HFF-Myc (cell line): Measurements from ENCODE around the gene FAM161B.
A peak's percentile ranks its signal among the peaks of the same experiment; 100 is the strongest.
"Not testable (repeated sequence)": the region's sequence is repeated elsewhere in the genome, so short reads cannot be mapped to it uniquely, and the experiment has no call there.

ENCODE experiments used
- DNase-seq: peaks from one replicate; pipeline ENCODE4 v3.0.0-alpha.2; 2011; ENCODE audit warnings: low read depth; ENCODE audit errors: extremely low read depth
- H3K4me3 ChIP-seq: replicated peaks from 2 replicates; pipeline ENCODE4 v1.5.1; 2011; ENCODE audit warnings: low read depth, mild to moderate bottlenecking, control low read depth, low read length
- CTCF ChIP-seq: IDR thresholded peaks from 2 replicates; pipeline ENCODE4 v1.5.1; 2012; ENCODE audit warnings: mild to moderate bottlenecking, low read depth, low read length, control low read depth; ENCODE audit errors: missing control alignments

FAM161B gene

GRCh38 chr14:73944432-73945158 lies 5.3 kb downstream of the FAM161B start:
- no peak overlapping the region for H3K4me3 ChIP-seq
- DNase-seq = no peak
- TF ChIP-seq CTCF = no peak

DNA sequence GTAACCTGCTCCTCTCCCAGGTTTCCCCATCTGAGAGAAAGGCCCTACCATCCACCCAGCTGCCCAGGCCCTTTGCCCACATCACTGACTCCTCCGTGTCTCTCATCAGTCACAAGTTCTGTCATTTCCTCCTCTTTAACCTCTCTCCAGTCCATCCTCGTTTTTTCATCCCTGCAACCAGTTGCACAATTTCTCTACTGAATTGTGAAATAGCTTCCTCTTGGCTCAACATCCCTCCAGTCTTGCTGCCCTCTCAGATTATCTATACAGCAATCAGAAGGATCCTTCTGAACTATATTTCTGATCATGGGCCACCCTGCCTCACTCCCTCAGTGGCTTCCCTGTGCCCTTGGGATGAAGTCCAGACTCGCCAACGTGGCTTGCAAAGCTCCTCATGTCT lies 6.8 kb downstream of the FAM161B start:
- no peak for TF ChIP-seq CTCF
- no peak for DNase-seq
- H3K4me3 ChIP-seq = no peak overlapping the region

DNA sequence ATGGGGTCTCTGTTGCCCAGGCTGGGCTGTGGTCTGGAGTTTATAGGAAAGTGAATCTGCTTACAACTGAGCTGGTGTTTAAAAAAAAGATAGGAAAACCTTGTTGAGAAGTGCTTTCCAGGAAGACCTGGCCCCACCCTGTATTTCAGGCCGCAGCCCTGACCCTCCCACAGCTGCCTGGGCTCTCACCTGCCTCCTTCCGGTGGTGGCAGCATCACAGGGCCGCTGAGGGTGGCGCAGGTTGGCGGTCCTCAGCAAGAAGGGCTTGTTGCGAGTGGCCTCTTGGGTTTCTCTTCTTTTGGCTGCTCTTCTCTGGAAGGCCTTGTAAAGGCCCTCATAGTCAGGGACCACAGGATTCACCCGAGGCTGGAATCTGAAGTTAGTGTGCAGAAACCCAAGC lies 7.7 kb downstream of the FAM161B start:
- TF ChIP-seq CTCF = no peak
- H3K4me3 ChIP-seq = no peak overlapping the region
- no peak for DNase-seq

- no peak for TF ChIP-seq CTCF
- no peak for DNase-seq
- H3K4me3 ChIP-seq = no peak overlapping the region
These were observed 12.9 kb downstream of the FAM161B start for GRCh38 chr14:73937012-73937411.

DNA sequence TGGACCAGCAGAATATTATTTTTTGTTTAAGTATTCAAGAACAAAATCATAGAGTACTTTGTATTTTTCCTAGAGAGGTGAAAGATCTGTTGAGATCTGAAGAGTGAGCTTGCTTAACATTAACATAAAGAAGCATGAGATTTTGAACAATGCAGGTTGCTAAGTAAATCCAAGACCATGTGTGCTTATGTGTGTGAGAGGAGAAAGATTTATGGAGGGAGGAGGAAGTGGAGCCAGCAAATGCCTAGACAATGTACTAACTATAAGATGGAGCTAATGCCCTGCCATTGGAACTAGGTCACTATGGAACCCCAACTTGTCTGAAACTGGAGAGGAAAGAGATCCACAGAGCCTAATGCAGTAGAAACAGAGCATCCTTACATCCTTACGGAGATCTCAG lies 13.3 kb downstream of the FAM161B start:
- H3K4me3 ChIP-seq = no peak overlapping the region
- TF ChIP-seq CTCF = no peak
- DNase-seq = no peak

GRCh38 chr14:73935666-73936065 lies 14.2 kb downstream of the FAM161B start:
- no peak for DNase-seq
- peak; percentile 7 for TF ChIP-seq CTCF

DNA sequence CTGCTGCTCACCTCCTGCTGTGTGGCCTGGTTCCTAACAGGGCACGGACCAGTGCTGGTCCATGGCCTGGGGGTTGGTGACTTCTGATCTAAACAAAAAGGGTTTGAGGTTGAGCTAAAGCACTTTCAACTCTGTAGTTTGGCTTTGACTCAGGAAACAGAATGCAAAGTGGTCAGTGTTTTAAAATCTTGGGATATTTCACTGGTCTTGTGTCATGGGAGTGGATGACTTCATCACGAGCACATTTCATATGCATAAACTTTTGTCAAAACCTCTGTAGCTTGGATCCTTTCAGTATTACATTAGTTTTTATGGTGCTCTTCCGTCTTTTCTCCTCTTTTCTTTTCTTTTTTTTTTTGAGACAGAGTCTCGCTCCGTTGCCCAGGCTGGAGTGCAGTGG lies 25.6 kb downstream of the FAM161B start:
- no peak overlapping the region for H3K4me3 ChIP-seq
- no peak for TF ChIP-seq CTCF
- no peak for DNase-seq

More at GRCh38 chr14:73935666-73936065, 14.2 kb downstream of the FAM161B start:
- no peak overlapping the region for H3K4me3 ChIP-seq

DNA sequence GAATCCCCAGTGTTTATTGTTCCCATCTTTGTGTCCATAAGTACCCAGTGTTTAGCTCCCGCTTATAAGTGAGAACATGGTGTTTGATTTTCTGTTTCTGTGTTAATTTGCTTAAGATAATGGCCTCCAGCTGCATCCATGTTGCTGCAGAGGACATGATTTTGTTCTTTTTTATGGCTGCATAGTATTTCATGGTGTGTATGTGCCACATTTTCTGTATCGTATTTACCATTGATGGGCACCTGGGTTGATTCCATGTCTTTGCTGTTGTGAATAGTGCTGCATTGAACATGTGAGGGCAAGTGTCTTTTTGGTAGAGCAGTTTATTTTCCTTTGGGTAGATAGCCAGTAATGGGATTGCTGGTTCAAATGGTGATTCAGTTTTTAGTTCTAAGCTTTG lies 30.4 kb downstream of the FAM161B start:
- not testable (repeated sequence) for H3K4me3 ChIP-seq, DNase-seq
